Lower leg skin (tissue), 4 donors: ENCODE measurements around the gene NRSN1. TPM values are rescaled to one million over a fixed set of nuclear protein-coding genes. Genes with fewer than 3 reads are reported as not detected.

Source experiments
- DNase-seq, 2 donors: peaks; one replicate each; pipeline ENCODE4 v3.0.0-alpha.2; 2019; ENCODE audit warnings: low spot score in 2 of 2
- H3K4me3 ChIP-seq: fragments of 200-600 bp; sonication (generic); 2 replicates; pipeline ENCODE4 v1.5.1; 2017; ENCODE audit warnings: mild to moderate bottlenecking, low read depth; ENCODE audit not compliant: poor library complexity, severe bottlenecking
- CTCF ChIP-seq, 3 donors: fragments of 450-650 bp; IDR thresholded peaks; one replicate each; pipeline ENCODE4 v1.5.1; 2016; ENCODE audit warnings: antibody characterized with exemption in 3 of 3, mild to moderate bottlenecking in 3 of 3, moderate library complexity in 2 of 3
- POLR2A ChIP-seq, 2 donors: fragments of 450-650 bp; IDR thresholded peaks; one replicate each; pipeline ENCODE4 v1.6.1; 2016 to 2017; ENCODE audit warnings: antibody characterized with exemption in 2 of 2, mild to moderate bottlenecking in 1 of 2, moderate library complexity in 1 of 2
- WGBS, 2 donors: methylation state at CpG; one replicate each; pipeline ENCODE4 v1.1.5; 2018; 5-methylcytosine and 5-hydroxymethylcytosine counted together
- intact Hi-C: fragments of 100-400 bp; cut with DNase I; formaldehyde crosslinking; loops from one replicate; pipeline ENCODE4 v1.15.0; 2023; ENCODE audit warnings: low total_unique reads
- total RNA-seq, 4 donors: library from RNA; depleted of rRNA; stranded (reverse); fragments of >200 nt; gene quantifications; one replicate each; pipeline ENCODE4 v1.1.0, GENCODE V29; 2016

The NRSN1 gene
- total RNA-seq, 4 donors from 2014 or later: not detected

DNA sequence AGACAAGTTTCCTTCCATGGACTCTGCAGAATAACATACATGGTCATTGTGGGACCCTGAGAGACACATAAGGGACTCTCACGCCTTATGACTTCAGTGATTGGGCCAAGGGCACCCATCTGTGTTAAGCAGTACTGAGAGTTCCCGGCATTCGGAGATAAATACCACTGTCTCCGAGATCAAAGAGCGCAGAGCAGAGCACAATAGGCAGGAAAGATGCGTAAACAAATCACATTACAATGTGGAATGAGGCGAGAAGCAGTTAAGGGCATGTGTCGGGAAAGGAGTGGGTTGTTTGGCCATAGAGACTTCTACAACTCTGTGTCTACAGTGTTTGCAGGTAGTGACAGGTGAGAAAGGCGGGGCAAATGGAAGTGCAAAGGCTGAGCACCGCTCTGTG lies 57.6 kb downstream of the NRSN1 start:
- intact Hi-C loops: no loop called here
- 77 to 86% methylated on average over 10 of the region's 10 CpGs for WGBS, 2 donors
- H3K4me3 ChIP-seq: no peak overlapping the region
- TF ChIP-seq CTCF (IDR thresholded peaks at IDR 0.05): no peak
- no peak for TF ChIP-seq POLR2A (IDR thresholded peaks at IDR 0.05)
- DNase-seq: no peak

GRCh38 chr6:24186349-24186748 lies 60.3 kb downstream of the NRSN1 start:
- TF ChIP-seq CTCF (IDR thresholded peaks at IDR 0.05) (no peak), POLR2A (IDR thresholded peaks at IDR 0.05) (no peak)
- 86 to 87% methylated on average over 7 of the region's 7 CpGs for WGBS, 2 donors
- no peak overlapping the region for H3K4me3 ChIP-seq
- DNase-seq: no peak
- intact Hi-C loops: no loop called here

- H3K4me3 ChIP-seq: no peak overlapping the region
- DNase-seq: no peak
- TF ChIP-seq POLR2A (IDR thresholded peaks at IDR 0.05) (no peak), CTCF (IDR thresholded peaks at IDR 0.05) (no peak)
- intact Hi-C loops: no loop called here
Measured at GRCh38 chr6:24187965-24188577, 62.1 kb downstream of the NRSN1 start.

GRCh38 chr6:24188578-24189080 lies 62.6 kb downstream of the NRSN1 start:
- no peak for TF ChIP-seq POLR2A (IDR thresholded peaks at IDR 0.05)
- TF ChIP-seq CTCF (IDR thresholded peaks at IDR 0.05): no peak
- no peak for DNase-seq
- intact Hi-C loops: no loop called here
- 53 to 58% methylated on average over 8 of the region's 8 CpGs for WGBS, 2 donors
- H3K4me3 ChIP-seq: no peak overlapping the region

DNA sequence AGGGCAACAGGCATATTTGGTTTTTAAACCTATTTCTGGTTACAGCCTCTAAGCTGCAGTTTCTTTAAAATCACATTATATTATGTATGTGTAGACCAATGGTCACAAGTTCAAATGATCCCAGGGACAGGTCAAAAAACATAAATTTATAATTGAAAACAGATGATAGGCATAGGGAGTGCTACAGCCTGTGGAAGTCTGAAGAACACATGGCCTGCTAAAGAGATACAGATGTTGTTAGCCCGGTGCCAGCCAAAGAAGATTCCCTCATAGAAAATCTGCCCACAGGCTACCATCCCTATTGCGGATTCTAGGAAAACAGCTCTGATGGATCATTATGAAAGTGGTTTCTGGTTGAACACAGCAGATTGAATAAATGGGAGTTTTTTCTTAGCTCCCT lies 65.3 kb downstream of the NRSN1 start:
- intact Hi-C loops: no loop called here
- TF ChIP-seq POLR2A (IDR thresholded peaks at IDR 0.05) (no peak), CTCF (IDR thresholded peaks at IDR 0.05) (no peak)
- H3K4me3 ChIP-seq: no peak overlapping the region
- DNase-seq: no peak
- WGBS, 2 donors: 24 to 29% methylated on average over 2 of the region's 2 CpGs

- intact Hi-C loops: no loop called here
- TF ChIP-seq POLR2A (IDR thresholded peaks at IDR 0.05) (no peak), CTCF (IDR thresholded peaks at IDR 0.05) (no peak)
- no peak for DNase-seq
- H3K4me3 ChIP-seq: no peak overlapping the region
Measured at GRCh38 chr6:24193364-24193763, 67.3 kb downstream of the NRSN1 start.
